Endodermal cell (in vitro differentiated cells): ENCODE measurements around the gene PRPSAP1. TPM values are rescaled to one million over a fixed set of nuclear protein-coding genes. Genes with fewer than 3 reads are reported as not detected.

Experiments used
- DNase-seq: peaks from one replicate; pipeline ENCODE4 v3.0.0-alpha.2; 2017
- H3K27ac ChIP-seq: 2 replicates; pipeline ENCODE4 v1.5.1; 2013; ENCODE audit warnings: mild to moderate bottlenecking, low read depth, low read length, moderate library complexity
- H3K27me3 ChIP-seq: 2 replicates; pipeline ENCODE4 v1.6.1; 2013; ENCODE audit warnings: mild to moderate bottlenecking, low read length, moderate library complexity; ENCODE audit not compliant: insufficient read depth, control insufficient read depth, poor library complexity, severe bottlenecking
- H3K36me3 ChIP-seq: 2 replicates; pipeline ENCODE4 v1.7.0; 2013; ENCODE audit warnings: mild to moderate bottlenecking, low read length, moderate library complexity; ENCODE audit not compliant: control insufficient read depth, insufficient read depth
- H3K4me1 ChIP-seq: one replicate; pipeline ENCODE4 v1.7.0; 2013; ENCODE audit warnings: low read length; ENCODE audit not compliant: control insufficient read depth, insufficient read depth
- H3K4me3 ChIP-seq: 2 replicates; pipeline ENCODE4 v1.5.1; 2013; ENCODE audit warnings: mild to moderate bottlenecking, low read length, moderate library complexity
- H3K9ac ChIP-seq: 2 replicates; pipeline ENCODE4 v1.6.1; 2013; ENCODE audit warnings: mild to moderate bottlenecking, low read length, moderate library complexity; ENCODE audit not compliant: poor library complexity, severe bottlenecking; ENCODE audit errors: extremely low read depth
- H3K9me3 ChIP-seq: 2 replicates; pipeline ENCODE4 v1.6.1; 2013; ENCODE audit warnings: mild to moderate bottlenecking, low read length, moderate library complexity; ENCODE audit not compliant: control insufficient read depth
- H3K27ac Mint-ChIP-seq: 2 replicates; pipeline ENCODE4 v1.8.0; 2020; ENCODE audit warnings: mixed read lengths
- H3K27me3 Mint-ChIP-seq: 2 replicates; pipeline ENCODE4 v1.8.0; 2021; ENCODE audit warnings: mild to moderate bottlenecking, mixed read lengths; ENCODE audit not compliant: insufficient read depth
- H3K36me3 Mint-ChIP-seq: 2 replicates; pipeline ENCODE4 v1.8.0; 2020; ENCODE audit warnings: low read depth, mixed read lengths
- H3K4me1 Mint-ChIP-seq: 2 replicates; pipeline ENCODE4 v1.8.0; 2020; ENCODE audit warnings: mixed read lengths
- H3K4me3 Mint-ChIP-seq: 2 replicates; pipeline ENCODE4 v1.8.0; 2020; ENCODE audit warnings: mild to moderate bottlenecking, moderate library complexity, mixed read lengths
- H3K9me3 Mint-ChIP-seq: 2 replicates; pipeline ENCODE4 v1.8.0; 2020; ENCODE audit warnings: mild to moderate bottlenecking, mixed read lengths
- CTCF ChIP-seq: fragments of 200-600 bp; sonication (generic); conservative IDR thresholded peaks from 2 replicates; pipeline ENCODE4 v1.5.0; 2021; ENCODE audit warnings: antibody characterized with exemption, mild to moderate bottlenecking
- WGBS, 2 experiments: methylation state at CpG; one replicate each; pipeline versions ENCODE4 v1.1.5 to v1.1.7; 2013; ENCODE audit warnings: missing lambda C conversion rate in 2 of 2, mixed read lengths in 1 of 2; ENCODE audit not compliant: insufficient coverage in 1 of 2, insufficient read length in 1 of 2; 5-methylcytosine and 5-hydroxymethylcytosine counted together
- total RNA-seq, 2 donors: library from RNA; stranded (reverse); fragmentation: NEBNext Ultra II Directional in 1 of 2; extraction: Animal tissue kit (Norgen Biotek cat#: 25700) in 1 of 2; gene quantifications; 2 replicates in 1 of 2; 3 replicates in 1 of 2; pipeline ENCODE4 v1.2.1, GENCODE V29; 2021

Gene PRPSAP1
- total RNA-seq, 2 donors from 2014 or later, result 60.9 to 89.8 TPM

GRCh38 chr17:76262732-76263344 is 90.9 kb downstream of the PRPSAP1 start:
- peaks cover 8% of the 10 kb centered on the region for H3K36me3 ChIP-seq
- Mint-ChIP-seq H3K4me1 (peaks cover 31% of the 10 kb centered on the region), H3K27me3 (no peaks in the 10 kb centered on the region), H3K36me3 (peaks cover 3% of the 10 kb centered on the region), H3K27ac (peak overlapping the region; percentile 25), H3K9me3 (peaks cover 3% of the 10 kb centered on the region), H3K4me3 (no peak overlapping the region)
- peaks cover 15% of the 10 kb centered on the region for H3K4me1 ChIP-seq
- TF ChIP-seq CTCF, result no peak
- no peaks in the 10 kb centered on the region for H3K9me3 ChIP-seq
- H3K4me3 ChIP-seq, result no peak overlapping the region
- peak; percentile 53 for DNase-seq
- no peaks in the 10 kb centered on the region for H3K27me3 ChIP-seq
- no peak overlapping the region for H3K9ac ChIP-seq
- 85% methylated on average over 9 of the region's 9 CpGs for WGBS, 2 experiments
- no peak overlapping the region for H3K27ac ChIP-seq

GRCh38 chr17:76261421-76262215 is 92.1 kb downstream of the PRPSAP1 start:
- Histone ChIP-seq H3K9ac (no peak overlapping the region), H3K27me3 (no peaks in the 10 kb centered on the region), H3K9me3 (no peaks in the 10 kb centered on the region), H3K36me3 (no peaks in the 10 kb centered on the region), H3K4me3 (no peak overlapping the region), H3K27ac (no peak overlapping the region), H3K4me1 (peaks cover 8% of the 10 kb centered on the region)
- H3K27ac Mint-ChIP-seq, result no peak overlapping the region
- TF ChIP-seq CTCF, result no peak
- 83 to 95% methylated on average over 12 to 23 of the region's 23 CpGs for WGBS, 2 experiments
- H3K4me1 Mint-ChIP-seq, result peaks cover 22% of the 10 kb centered on the region
- H3K36me3 Mint-ChIP-seq, result no peaks in the 10 kb centered on the region
- no peak for DNase-seq
- H3K9me3 Mint-ChIP-seq, result peaks cover 6% of the 10 kb centered on the region
- no peaks in the 10 kb centered on the region for H3K27me3 Mint-ChIP-seq
- H3K4me3 Mint-ChIP-seq, result no peak overlapping the region

GRCh38 chr17:76260669-76261068 is 93.0 kb downstream of the PRPSAP1 start:
- no peak overlapping the region for H3K4me3 Mint-ChIP-seq
- WGBS, 2 experiments, result 84 to 97% methylated on average over 2 to 5 of the region's 5 CpGs
- TF ChIP-seq CTCF, result no peak
- no peaks in the 10 kb centered on the region for H3K36me3 Mint-ChIP-seq
- Histone ChIP-seq H3K27ac (no peak overlapping the region), H3K36me3 (no peaks in the 10 kb centered on the region), H3K9me3 (no peaks in the 10 kb centered on the region), H3K4me1 (peaks cover 7% of the 10 kb centered on the region), H3K4me3 (no peak overlapping the region), H3K27me3 (no peaks in the 10 kb centered on the region), H3K9ac (no peak overlapping the region)
- no peak overlapping the region for H3K27ac Mint-ChIP-seq
- H3K27me3 Mint-ChIP-seq, result no peaks in the 10 kb centered on the region
- peaks cover 10% of the 10 kb centered on the region for H3K9me3 Mint-ChIP-seq
- DNase-seq, result no peak
- peaks cover 22% of the 10 kb centered on the region for H3K4me1 Mint-ChIP-seq
